ENCODE data around the gene HOPX.
"Not testable (repeated sequence)": the region's sequence is repeated elsewhere in the genome, so short reads cannot be mapped to it uniquely, and the experiment has no call there.

The HOPX gene

GRCh38 chr4:56699537-56700105, 18.5 kb upstream of the HOPX start:
- no peak overlapping the region for H3K4me3 ChIP-seq (ENCODE audit: low read depth, low read length)
- TF ChIP-seq, protein P1, sequence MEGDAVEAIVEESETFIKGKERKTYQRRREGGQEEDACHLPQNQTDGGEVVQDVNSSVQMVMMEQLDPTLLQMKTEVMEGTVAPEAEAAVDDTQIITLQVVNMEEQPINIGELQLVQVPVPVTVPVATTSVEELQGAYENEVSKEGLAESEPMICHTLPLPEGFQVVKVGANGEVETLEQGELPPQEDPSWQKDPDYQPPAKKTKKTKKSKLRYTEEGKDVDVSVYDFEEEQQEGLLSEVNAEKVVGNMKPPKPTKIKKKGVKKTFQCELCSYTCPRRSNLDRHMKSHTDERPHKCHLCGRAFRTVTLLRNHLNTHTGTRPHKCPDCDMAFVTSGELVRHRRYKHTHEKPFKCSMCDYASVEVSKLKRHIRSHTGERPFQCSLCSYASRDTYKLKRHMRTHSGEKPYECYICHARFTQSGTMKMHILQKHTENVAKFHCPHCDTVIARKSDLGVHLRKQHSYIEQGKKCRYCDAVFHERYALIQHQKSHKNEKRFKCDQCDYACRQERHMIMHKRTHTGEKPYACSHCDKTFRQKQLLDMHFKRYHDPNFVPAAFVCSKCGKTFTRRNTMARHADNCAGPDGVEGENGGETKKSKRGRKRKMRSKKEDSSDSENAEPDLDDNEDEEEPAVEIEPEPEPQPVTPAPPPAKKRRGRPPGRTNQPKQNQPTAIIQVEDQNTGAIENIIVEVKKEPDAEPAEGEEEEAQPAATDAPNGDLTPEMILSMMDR (IDR thresholded peaks at IDR 0.05; ENCODE audit: control insufficient read depth, extremely low read depth, insufficient read depth) = no peak
- no peak for DNase-seq (ENCODE audit: low read depth)

DNA sequence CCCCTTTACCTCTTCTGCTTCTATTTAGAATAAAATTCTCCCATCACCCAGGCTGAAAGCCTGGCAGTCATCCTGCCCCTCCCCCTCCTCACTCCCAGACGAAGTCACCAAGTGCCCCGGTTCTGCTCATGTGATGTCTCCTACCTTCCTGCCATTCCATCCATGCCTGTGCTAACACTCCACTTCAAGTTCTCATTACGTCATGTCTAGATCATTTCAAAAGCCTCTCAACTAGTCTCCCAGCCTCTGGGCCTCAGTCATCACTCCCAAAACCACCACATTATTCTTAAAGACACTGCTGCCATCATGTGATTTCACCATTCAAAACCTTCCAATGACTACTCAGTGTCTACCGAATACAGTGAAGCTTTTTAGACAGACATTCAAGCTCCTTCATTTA, 17.2 kb upstream of the HOPX start:
- TF ChIP-seq, protein P1 (IDR thresholded peaks at IDR 0.05; ENCODE audit: control insufficient read depth, extremely low read depth, insufficient read depth) = no peak
- DNase-seq (ENCODE audit: low read depth) = no peak
- no peak overlapping the region for H3K4me3 ChIP-seq (ENCODE audit: low read depth, low read length)

DNA sequence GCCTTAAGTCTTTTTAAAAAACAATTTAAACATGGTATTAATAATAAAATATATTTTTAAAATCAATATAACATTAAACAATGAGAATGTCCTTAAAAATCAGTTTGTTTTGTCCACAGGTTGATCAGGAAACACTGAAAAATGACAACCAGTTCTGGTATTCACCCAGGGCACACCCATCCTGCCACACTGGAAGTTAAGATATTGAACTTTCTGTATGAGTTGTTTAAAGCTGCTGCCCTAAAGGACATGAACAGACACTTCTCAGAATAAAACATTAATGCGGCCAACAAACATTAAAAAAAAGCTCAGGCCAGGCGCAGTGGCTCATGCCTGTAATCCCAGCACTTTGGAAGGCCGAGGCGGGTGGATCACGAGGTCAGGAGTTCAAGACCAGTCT, 15.0 kb upstream of the HOPX start:
- no peak for DNase-seq (ENCODE audit: low read depth)
- TF ChIP-seq, protein P1 (IDR thresholded peaks at IDR 0.05; ENCODE audit: control insufficient read depth, extremely low read depth, insufficient read depth) = no peak
- H3K4me3 ChIP-seq (ENCODE audit: low read depth, low read length) = no peak overlapping the region

DNA sequence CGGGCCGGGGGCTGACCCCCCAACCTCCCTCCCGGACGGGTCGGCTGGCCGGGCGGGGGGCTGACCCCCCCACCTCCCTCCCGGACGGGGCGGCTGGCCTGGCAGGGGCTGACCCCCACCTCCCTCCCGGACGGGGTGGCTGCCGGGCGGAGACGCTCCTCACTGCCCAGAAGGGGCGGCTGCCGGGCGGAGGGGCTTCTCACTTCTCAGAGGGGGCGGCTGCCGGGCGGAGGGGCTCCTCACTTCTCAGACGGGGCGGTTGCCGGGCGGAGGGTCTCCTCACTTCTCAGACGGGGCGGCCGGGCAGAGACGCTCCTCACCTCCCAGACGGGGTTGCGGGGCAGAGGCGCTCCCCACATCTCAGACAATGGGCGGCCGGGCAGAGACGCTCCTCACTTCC, 12.4 kb upstream of the HOPX start:
- not testable (repeated sequence) for DNase-seq (ENCODE audit: low read depth); H3K4me3 ChIP-seq (ENCODE audit: low read depth, low read length)

GRCh38 chr4:56692576-56692975, 11.5 kb upstream of the HOPX start:
- H3K4me3 ChIP-seq (ENCODE audit: low read depth, low read length) = no peak overlapping the region
- TF ChIP-seq, protein P1 (IDR thresholded peaks at IDR 0.05; ENCODE audit: control insufficient read depth, extremely low read depth, insufficient read depth) = no peak
- no peak for DNase-seq (ENCODE audit: low read depth)

DNA sequence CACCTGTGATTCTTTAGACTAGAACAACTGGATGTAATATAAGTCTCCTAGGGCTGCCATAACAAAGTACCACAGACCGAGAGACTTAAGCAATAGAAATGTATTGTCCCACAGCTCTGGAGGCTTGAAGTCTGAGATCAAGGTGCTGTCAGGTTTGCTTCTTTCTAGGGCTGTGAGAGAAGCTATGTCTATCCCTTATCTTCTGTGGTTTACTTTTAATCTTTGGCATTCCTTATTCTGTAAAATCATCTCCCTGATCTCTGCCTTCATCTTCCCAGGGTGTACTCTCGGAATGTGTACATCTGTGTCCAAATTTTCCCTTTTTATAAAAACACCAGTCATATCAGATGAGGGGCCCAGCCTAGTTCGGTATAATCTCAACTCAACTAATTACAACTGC, 10.3 kb upstream of the HOPX start:
- DNase-seq (ENCODE audit: low read depth) = no peak
- no peak overlapping the region for H3K4me3 ChIP-seq (ENCODE audit: low read depth, low read length)
- TF ChIP-seq, protein P1 (IDR thresholded peaks at IDR 0.05; ENCODE audit: control insufficient read depth, extremely low read depth, insufficient read depth) = no peak

- H3K4me3 ChIP-seq (ENCODE audit: low read depth, low read length) = no peak overlapping the region
- no peak for DNase-seq (ENCODE audit: low read depth)
- TF ChIP-seq, protein P1 (IDR thresholded peaks at IDR 0.05; ENCODE audit: control insufficient read depth, extremely low read depth, insufficient read depth) = no peak
Observed at GRCh38 chr4:56690393-56690792, 9.3 kb upstream of the HOPX start.

Measured in LNCaP clone FGC (cell line).